T-helper 2 cell treated with Interferon-gamma antibody and Interleukin-4, amounts not matched to agents 100 ng/mL and 5 ng/mL, for 36 hours (primary cell): ENCODE measurements around the gene CD6. TPM values are rescaled to one million over a fixed set of nuclear protein-coding genes. Genes with fewer than 3 reads are reported as not detected.

Experiments used
- intact Hi-C: fragments of 100-400 bp; cut with micrococcal nuclease; formaldehyde crosslinking; loops from one replicate; pipeline ENCODE4 v1.15.1; 2023
- total RNA-seq: library from RNA; stranded (reverse); gene quantifications from 2 replicates; pipeline ENCODE4 v1.2.3, GENCODE V29; 2022

The CD6 gene
- total RNA-seq, 1 donor from 2014 or later: 336 TPM

DNA sequence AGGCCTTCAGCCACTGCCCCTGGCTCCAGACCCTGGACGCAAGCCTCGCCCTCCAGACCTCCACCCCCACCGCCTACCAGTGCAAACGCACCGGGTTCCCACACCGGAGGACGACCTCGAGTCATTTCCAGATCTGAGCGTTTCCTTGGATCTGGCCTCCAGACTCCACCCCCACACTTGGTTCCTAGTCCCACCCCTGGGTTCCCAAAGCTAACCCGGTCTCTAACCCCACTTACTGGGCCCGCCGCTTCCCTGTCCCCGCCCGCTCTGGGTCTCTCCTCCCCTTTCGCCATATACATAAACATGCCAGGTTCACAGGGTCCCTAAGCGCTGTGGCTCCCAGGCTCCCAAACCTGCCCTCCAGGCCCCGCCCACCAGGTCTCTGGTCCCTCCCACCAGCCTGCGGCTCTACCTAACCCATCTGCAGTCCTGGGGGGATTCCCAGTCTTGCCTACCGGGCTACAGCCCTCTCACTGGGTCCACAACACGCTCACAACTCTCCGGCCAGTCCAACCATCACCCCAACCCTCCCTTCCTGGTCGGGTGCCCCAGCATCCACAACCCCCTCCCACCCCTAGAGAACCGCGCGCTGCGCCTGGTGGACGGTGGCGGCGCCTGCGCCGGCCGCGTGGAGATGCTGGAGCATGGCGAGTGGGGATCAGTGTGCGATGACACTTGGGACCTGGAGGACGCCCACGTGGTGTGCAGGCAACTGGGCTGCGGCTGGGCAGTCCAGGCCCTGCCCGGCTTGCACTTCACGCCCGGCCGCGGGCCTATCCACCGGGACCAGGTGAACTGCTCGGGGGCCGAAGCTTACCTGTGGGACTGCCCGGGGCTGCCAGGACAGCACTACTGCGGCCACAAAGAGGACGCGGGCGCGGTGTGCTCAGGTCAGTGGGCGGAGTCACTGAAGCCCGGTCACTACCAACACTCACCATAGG lies 36.7 kb downstream of the CD6 start:
- intact Hi-C loops: no loop called here

DNA sequence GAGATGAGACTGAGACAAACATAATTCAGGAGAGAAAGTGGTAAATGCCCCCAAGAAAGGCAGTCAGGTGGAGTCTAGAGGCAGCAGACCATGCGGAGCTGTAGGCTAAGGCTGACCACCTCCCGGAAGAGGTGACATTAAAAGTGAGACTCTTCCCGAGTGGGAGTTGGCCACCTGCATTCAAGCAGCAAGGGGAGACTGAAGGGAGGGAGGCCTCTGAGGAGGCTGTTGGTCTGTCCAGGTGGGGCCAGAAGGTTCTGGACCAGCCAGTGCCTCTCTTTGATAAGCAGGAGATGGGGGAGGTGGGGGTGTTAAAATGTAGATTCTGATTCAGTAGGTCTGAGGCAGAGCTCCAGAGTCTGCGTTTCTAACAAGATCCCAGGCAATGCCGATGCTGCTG lies 37.5 kb downstream of the CD6 start:
- intact Hi-C loops: no loop called here

- intact Hi-C loops: no loop called here
These were observed 38.2 kb downstream of the CD6 start for GRCh38 chr11:61009392-61010275.

GRCh38 chr11:61010466-61011228 lies 39.2 kb downstream of the CD6 start:
- intact Hi-C loops: no loop called here

- intact Hi-C loops: no loop called here
These were observed 39.9 kb downstream of the CD6 start for GRCh38 chr11:61011229-61011870.

- intact Hi-C loops: no loop called here
These were observed 40.7 kb downstream of the CD6 start for GRCh38 chr11:61011950-61012736.

DNA sequence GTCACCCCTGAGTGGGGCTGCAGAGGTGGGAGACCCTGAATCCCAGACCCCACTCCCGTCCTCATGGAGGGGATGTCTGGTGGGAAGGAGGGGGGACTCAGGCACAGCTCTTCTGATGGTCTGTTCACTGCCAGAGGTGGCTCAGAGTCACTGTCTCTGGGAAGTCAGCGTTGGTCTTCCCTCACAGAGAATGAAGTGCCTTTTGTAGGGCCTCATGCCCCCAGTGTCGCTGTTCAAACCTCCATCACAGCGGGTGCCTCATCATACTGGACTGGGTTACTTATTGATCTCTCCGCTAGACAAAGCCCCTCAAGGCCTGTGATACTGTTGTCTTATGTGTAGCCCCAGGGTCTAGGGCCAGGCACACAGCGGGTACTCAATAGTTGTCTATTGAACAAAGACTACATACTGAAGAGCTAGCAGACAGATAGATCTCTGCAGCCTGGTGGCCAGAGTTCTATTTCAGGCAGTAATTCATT lies 41.3 kb downstream of the CD6 start:
- intact Hi-C loops: no loop called here

GRCh38 chr11:61018059-61018458 lies 46.6 kb downstream of the CD6 start:
- intact Hi-C loops: no loop called here

DNA sequence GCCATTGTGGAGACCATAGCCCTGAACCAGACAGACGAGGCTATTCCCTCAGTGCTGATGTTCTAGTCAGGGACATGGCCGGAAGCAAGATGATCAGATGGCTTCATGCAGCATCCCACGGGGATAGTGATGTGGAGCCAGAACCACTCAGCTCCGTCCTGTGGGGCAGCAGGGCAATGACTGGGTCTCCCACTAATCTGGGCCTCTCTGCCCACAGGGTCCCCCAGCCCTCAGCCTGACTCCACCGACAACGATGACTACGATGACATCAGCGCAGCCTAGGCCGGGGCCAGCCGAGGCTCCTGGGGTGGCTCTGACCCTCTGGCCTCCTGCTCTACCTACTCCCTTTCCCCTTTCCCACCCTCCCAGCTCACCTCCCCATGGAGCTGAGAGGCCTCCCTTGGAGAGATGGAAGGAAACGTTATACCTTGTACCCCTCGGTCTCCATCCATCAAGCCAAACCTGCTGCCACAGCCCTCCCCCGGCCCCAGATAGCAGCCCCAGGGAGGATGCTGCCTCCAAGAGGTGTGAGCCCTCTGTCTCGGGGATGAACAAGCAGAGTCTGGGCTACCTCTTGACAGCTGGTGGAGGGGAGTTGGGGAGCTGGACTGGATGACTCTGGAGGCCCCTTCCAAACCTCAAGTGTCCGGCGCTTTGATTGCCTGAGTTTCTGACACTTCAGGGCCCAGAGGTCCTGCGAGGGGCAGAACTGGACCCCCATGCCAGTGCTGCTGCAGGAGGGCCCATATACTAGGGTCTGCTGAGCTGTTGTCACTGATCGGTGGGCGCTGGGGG lies 47.8 kb downstream of the CD6 start:
- intact Hi-C loops: no loop called here

- intact Hi-C loops: loop anchor here (2.0 kb wide), 1 partner anchor 61 kb away; no protein-coding TSS in a partner anchor
These were observed 48.4 kb downstream of the CD6 start for GRCh38 chr11:61019832-61020405.

GRCh38 chr11:61020551-61021235 lies 49.2 kb downstream of the CD6 start:
- intact Hi-C loops: loop anchor here (2.0 kb wide), 1 partner anchor 60 kb away; no protein-coding TSS in a partner anchor

GRCh38 chr11:61021661-61022212 lies 50.3 kb downstream of the CD6 start:
- intact Hi-C loops: loop anchor here (2.0 kb wide), 4 partner anchors 35 to 59 kb away; partner anchors contain the start of gene CD6

DNA sequence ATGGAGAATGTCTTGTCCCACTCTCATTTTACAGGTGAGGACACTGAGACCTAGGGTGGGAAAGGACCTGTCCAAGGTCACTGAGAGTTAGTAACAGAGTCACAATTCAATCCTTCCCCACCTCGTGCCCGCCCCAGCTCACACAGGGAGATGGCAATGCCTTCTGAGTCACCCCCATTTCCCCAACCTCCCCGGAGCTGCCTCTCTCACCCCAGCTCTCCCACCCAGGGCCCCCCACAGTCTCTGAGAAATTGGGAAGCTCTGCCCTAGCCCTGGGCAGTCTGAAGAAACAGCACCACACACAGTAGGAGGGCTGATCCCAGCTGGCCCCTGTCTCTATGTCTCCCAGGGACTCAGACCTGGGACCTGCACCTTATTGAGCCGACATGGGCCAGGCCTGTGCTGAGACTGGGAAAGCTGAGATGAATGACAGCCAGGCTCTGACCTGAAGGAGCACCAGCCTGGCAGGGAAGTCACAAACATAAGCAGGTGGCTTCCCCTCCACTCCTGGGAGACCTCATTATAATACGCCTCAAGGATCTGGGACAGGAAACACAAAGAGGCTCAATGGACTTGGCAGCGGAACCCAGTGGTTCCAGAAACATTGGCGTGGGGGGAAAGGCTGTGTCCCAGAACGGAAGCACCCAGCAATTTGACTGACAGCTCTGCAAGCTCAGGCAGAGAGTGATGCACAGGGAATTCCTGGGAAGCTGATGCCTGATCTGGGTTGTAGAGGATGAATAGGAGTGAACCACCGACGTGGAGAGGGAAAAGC lies 51.0 kb downstream of the CD6 start:
- intact Hi-C loops: loop anchor here (2.0 kb wide), 3 partner anchors 36 to 52 kb away; partner anchors contain the start of gene CD6

- intact Hi-C loops: loop anchor here (2.0 kb wide), 3 partner anchors 37 to 53 kb away; partner anchors contain the start of gene CD6
These were observed 51.8 kb downstream of the CD6 start for GRCh38 chr11:61023086-61023965.

DNA sequence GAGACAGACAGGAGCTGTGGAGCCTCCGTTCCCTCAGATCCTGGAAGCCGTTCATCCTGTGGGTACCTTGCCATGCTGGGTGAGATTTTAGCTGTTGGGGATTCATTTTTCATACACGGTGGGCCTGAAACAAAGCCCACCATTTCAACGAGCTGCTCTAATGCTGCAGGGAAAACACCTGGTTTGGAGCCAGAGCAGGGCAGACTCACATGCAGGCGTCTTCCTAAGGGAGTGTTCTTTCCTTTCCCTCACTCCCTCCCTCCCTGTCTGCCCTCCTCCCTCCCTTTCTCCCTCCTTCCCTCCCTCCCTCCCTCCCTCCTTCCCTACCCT lies 52.5 kb downstream of the CD6 start:
- intact Hi-C loops: loop anchor here (2.0 kb wide), 3 partner anchors 37 to 53 kb away; partner anchors contain the start of gene CD6
